Stimulated activated naive CD8-positive, alpha-beta T cell treated with anti-CD3 and anti-CD28 coated beads, Interleukin-15, Interleukin-2, amounts not matched to agents 100 ng/mL and 50 ng/mL, for 24 hours (primary cell): Measurements from ENCODE around the gene TLE5.
"Not testable (repeated sequence)": the region's sequence is repeated elsewhere in the genome, so short reads cannot be mapped to it uniquely, and the experiment has no call there.

Experiments
- H3K27ac Mint-ChIP-seq: one replicate; pipeline ENCODE4 v1.8.0; 2021; ENCODE audit warnings: mild to moderate bottlenecking, mixed read lengths
- H3K27me3 Mint-ChIP-seq: one replicate; pipeline ENCODE4 v1.8.0; 2021; ENCODE audit warnings: mixed read lengths
- H3K36me3 Mint-ChIP-seq: one replicate; pipeline ENCODE4 v1.8.0; 2021; ENCODE audit warnings: low read depth, mixed read lengths
- H3K4me1 Mint-ChIP-seq: one replicate; pipeline ENCODE4 v1.8.0; 2021; ENCODE audit warnings: low read depth, mixed read lengths
- H3K4me3 Mint-ChIP-seq: one replicate; pipeline ENCODE4 v1.8.0; 2021; ENCODE audit warnings: mild to moderate bottlenecking, mixed read lengths
- H3K9me3 Mint-ChIP-seq: one replicate; pipeline ENCODE4 v1.8.0; 2021; ENCODE audit warnings: mixed read lengths

The TLE5 gene

GRCh38 chr19:3015126-3016057, 46.9 kb downstream of the TLE5 start:
- no peak overlapping the region for H3K27ac Mint-ChIP-seq
- H3K36me3 Mint-ChIP-seq, result no peaks in the 10 kb centered on the region
- no peaks in the 10 kb centered on the region for H3K9me3 Mint-ChIP-seq
- H3K27me3 Mint-ChIP-seq, result no peaks in the 10 kb centered on the region
- H3K4me1 Mint-ChIP-seq, result no peaks in the 10 kb centered on the region
- H3K4me3 Mint-ChIP-seq, result no peak overlapping the region

GRCh38 chr19:3014135-3014534, 48.2 kb downstream of the TLE5 start:
- Mint-ChIP-seq H3K9me3 (no peaks in the 10 kb centered on the region), H3K27ac (no peak overlapping the region), H3K27me3 (no peaks in the 10 kb centered on the region), H3K4me3 (no peak overlapping the region), H3K4me1 (no peaks in the 10 kb centered on the region), H3K36me3 (no peaks in the 10 kb centered on the region)

DNA sequence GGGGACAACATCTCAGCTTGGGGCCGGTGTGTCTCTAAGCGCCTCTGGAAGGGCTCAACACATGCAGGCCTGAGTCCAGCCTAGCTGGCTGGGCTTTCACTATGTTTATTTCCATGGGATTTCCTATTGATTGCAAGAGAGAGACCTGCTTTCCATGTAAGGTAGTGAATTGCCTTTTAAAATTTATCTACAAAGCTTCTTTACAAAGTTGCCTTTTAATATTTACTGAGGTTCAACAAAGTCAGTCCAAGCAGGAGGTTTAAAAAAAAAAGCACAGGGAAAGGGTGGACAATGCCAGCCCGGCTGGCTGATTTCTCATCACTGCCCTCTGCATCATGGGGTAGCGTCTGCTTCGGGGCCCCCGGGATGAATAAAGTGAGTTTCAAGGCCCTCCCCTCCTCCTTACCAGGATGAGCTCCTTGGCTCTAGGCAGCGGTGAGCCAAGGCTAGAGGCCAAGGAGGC, 49.0 kb downstream of the TLE5 start:
- Mint-ChIP-seq H3K4me3 (no peak overlapping the region), H3K9me3 (no peaks in the 10 kb centered on the region), H3K4me1 (no peaks in the 10 kb centered on the region), H3K27ac (no peak overlapping the region), H3K27me3 (no peaks in the 10 kb centered on the region), H3K36me3 (no peaks in the 10 kb centered on the region)

- H3K27ac Mint-ChIP-seq, result no peak overlapping the region
- no peak overlapping the region for H3K4me3 Mint-ChIP-seq
- no peaks in the 10 kb centered on the region for H3K36me3 Mint-ChIP-seq
- H3K4me1 Mint-ChIP-seq, result no peaks in the 10 kb centered on the region
- H3K9me3 Mint-ChIP-seq, result no peaks in the 10 kb centered on the region
- no peaks in the 10 kb centered on the region for H3K27me3 Mint-ChIP-seq
Observed at GRCh38 chr19:3012621-3013262, 49.6 kb downstream of the TLE5 start.

GRCh38 chr19:3012059-3012458, 50.2 kb downstream of the TLE5 start:
- H3K27ac Mint-ChIP-seq, H3K9me3 Mint-ChIP-seq, H3K4me1 Mint-ChIP-seq, H3K27me3 Mint-ChIP-seq, H3K4me3 Mint-ChIP-seq, H3K36me3 Mint-ChIP-seq: not testable (repeated sequence)

GRCh38 chr19:3010871-3011270, 51.4 kb downstream of the TLE5 start:
- H3K27ac Mint-ChIP-seq, result no peak overlapping the region
- no peak overlapping the region for H3K4me3 Mint-ChIP-seq
- H3K36me3 Mint-ChIP-seq, result no peaks in the 10 kb centered on the region
- H3K9me3 Mint-ChIP-seq, result no peaks in the 10 kb centered on the region
- no peaks in the 10 kb centered on the region for H3K27me3 Mint-ChIP-seq
- H3K4me1 Mint-ChIP-seq, result no peaks in the 10 kb centered on the region

DNA sequence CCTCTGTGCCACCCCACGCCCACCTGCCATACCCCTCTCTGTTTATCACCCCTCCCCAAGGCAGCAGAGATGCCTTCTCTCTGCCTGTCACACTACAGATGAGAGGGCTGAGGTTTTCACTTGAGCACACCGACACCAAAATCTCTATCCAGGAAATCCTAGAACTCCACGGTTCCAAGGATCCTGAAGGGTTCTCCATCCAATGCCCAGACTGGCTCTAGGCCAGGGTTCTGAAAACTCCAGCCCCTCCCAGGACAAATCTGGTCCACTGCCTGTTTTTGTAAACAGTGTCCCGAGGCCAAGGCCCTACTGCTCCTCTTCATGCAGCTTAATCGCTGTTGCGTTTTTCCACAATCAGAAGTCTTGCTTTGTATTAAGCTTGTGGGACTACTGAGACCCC, 53.3 kb downstream of the TLE5 start:
- Mint-ChIP-seq H3K4me3 (no peak overlapping the region), H3K27ac (no peak overlapping the region), H3K9me3 (no peaks in the 10 kb centered on the region), H3K4me1 (no peaks in the 10 kb centered on the region), H3K27me3 (no peaks in the 10 kb centered on the region), H3K36me3 (no peaks in the 10 kb centered on the region)

DNA sequence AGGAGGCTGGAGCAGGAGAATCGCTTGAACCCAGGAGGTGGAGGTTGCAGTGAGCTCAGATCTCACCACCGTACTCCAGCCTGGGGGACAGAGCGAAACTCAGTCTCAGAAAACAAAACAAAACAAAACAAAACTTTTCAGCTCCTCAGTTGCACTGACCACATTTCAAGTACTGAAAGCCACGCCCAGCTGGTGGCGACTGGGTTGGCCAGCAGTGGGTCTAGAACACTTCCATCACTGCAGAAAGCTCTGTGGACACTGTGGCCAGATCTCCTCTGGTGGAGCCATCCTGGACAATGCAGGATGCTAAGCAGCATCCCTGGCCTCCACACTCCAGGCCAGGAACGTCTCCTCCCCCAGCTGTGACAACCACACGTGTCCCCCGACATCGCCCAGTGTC, 54.3 kb downstream of the TLE5 start:
- no peaks in the 10 kb centered on the region for H3K36me3 Mint-ChIP-seq
- H3K4me1 Mint-ChIP-seq, result no peaks in the 10 kb centered on the region
- no peaks in the 10 kb centered on the region for H3K9me3 Mint-ChIP-seq
- no peak overlapping the region for H3K27ac Mint-ChIP-seq
- H3K4me3 Mint-ChIP-seq, result no peak overlapping the region
- no peaks in the 10 kb centered on the region for H3K27me3 Mint-ChIP-seq

DNA sequence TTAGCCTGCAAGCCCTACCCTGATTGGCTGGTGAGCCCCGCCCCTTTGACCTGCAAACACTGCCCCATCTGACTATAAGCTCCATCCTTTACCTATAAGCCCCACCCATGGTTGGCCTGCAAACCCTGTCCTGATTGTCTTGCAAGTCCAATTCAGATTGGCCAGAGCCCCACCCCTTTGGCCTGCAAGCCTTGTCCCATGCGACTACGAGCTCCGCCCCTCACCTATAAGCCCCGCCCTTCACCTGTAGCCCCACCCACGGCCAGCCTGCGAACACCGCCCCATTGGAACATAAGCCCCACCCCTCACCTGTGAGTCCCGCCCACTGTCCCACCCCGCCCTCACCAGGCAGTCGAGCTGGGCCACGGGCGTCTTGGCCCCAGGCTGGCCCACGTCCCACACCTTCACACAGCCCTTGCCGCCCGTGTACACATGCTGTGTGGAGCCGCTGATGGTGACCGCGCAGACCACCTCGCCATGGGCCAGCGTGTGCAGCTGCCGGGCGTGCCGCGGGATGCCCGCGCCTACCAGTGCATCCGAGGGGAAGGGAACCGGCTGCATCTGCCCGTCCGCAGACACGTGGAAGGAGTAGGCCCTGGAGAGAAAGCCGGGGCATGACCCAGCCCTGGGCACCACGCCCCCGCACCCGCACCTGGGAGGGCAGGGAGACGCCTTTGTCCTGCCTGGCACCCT, 56.1 kb downstream of the TLE5 start:
- H3K36me3 Mint-ChIP-seq, result no peaks in the 10 kb centered on the region

GRCh38 chr19:3005345-3005744, 57.0 kb downstream of the TLE5 start:
- H3K9me3 Mint-ChIP-seq, result no peaks in the 10 kb centered on the region
- no peaks in the 10 kb centered on the region for H3K4me1 Mint-ChIP-seq
- H3K27me3 Mint-ChIP-seq, result no peaks in the 10 kb centered on the region
- H3K4me3 Mint-ChIP-seq, result no peak overlapping the region
- H3K36me3 Mint-ChIP-seq, result no peaks in the 10 kb centered on the region
- no peak overlapping the region for H3K27ac Mint-ChIP-seq

More for the DNA sequence above, 56.1 kb downstream of the TLE5 start:
- no peaks in the 10 kb centered on the region for H3K27me3 Mint-ChIP-seq
- no peaks in the 10 kb centered on the region for H3K4me1 Mint-ChIP-seq
- no peak overlapping the region for H3K4me3 Mint-ChIP-seq
- no peak overlapping the region for H3K27ac Mint-ChIP-seq
- no peaks in the 10 kb centered on the region for H3K9me3 Mint-ChIP-seq

- Mint-ChIP-seq H3K4me3 (no peak overlapping the region), H3K27me3 (no peaks in the 10 kb centered on the region), H3K36me3 (no peaks in the 10 kb centered on the region), H3K4me1 (no peaks in the 10 kb centered on the region), H3K27ac (no peak overlapping the region), H3K9me3 (no peaks in the 10 kb centered on the region)
Observed at GRCh38 chr19:3004522-3004921, 57.8 kb downstream of the TLE5 start.

- H3K27me3 Mint-ChIP-seq, result no peaks in the 10 kb centered on the region
- H3K4me1 Mint-ChIP-seq, result no peaks in the 10 kb centered on the region
- no peak overlapping the region for H3K27ac Mint-ChIP-seq
- no peak overlapping the region for H3K4me3 Mint-ChIP-seq
- no peaks in the 10 kb centered on the region for H3K36me3 Mint-ChIP-seq
- H3K9me3 Mint-ChIP-seq, result no peaks in the 10 kb centered on the region
Observed at GRCh38 chr19:3003046-3003445, 59.2 kb downstream of the TLE5 start.
